ENCODE measurements around the gene PDSS1. TPM values are rescaled to one million over a fixed set of nuclear protein-coding genes. Genes with fewer than 3 reads are reported as not detected.

PDSS1 gene
- total RNA-seq, 2 experiments from 2014 or later: 16.1 to 20.7 TPM

- no peak for DNase-seq
- Mint-ChIP-seq H3K36me3 (ENCODE audit: low read depth) (peaks cover 48% of the 10 kb centered on the region), H3K4me3 (no peak overlapping the region), H3K27me3 (no peaks in the 10 kb centered on the region), H3K4me1 (peaks cover 34% of the 10 kb centered on the region), H3K27ac (no peak overlapping the region), H3K9me3 (ENCODE audit: low read depth) (no peaks in the 10 kb centered on the region)
- ATAC-seq: no peak
- intact Hi-C loops (cut with DNase I, micrococcal nuclease): loop anchor here (5.0 to 10.0 kb wide), 5 partner anchors 262 to 1978 kb away; partner anchors contain the start of genes APBB1IP (in 2 of the 2), ACBD5 (in 1 of the 2) and BAMBI (in 1 of the 2)
- ChIA-PET POLR2A (interaction anchor here (0.6 kb wide), 1 partner anchor 178 kb away, joined by 3 read pairs; no protein-coding TSS in a partner anchor), CTCF (interaction anchor here (0.9 to 1.0 kb wide), 2 partner anchors 14 to 182 kb away, joined by 3 read pairs; no protein-coding TSS in a partner anchor)
Observed at GRCh38 chr10:26699631-26700030, 2.1 kb downstream of the PDSS1 start.

GRCh38 chr10:26700884-26701630 lies 3.6 kb downstream of the PDSS1 start:
- DNase-seq (no peak), ATAC-seq (no peak)
- Mint-ChIP-seq H3K27ac (no peak overlapping the region), H3K27me3 (no peaks in the 10 kb centered on the region), H3K36me3 (ENCODE audit: low read depth) (peaks cover 57% of the 10 kb centered on the region), H3K4me1 (peaks cover 33% of the 10 kb centered on the region), H3K9me3 (ENCODE audit: low read depth) (no peaks in the 10 kb centered on the region), H3K4me3 (no peak overlapping the region)
- intact Hi-C loops (cut with DNase I, micrococcal nuclease): no loop called here
- ChIA-PET CTCF (interaction anchor here (0.7 kb wide), 1 partner anchor 81 kb away, joined by 3 read pairs; no protein-coding TSS in a partner anchor), POLR2A (interaction anchor here (0.5 kb wide), 1 partner anchor 213 kb away, joined by 3 read pairs; no protein-coding TSS in a partner anchor)

- ChIA-PET CTCF (interaction anchor here (0.6 to 1.6 kb wide), 3 partner anchors 23 to 369 kb away, joined by 3 to 8 read pairs (median 5); no protein-coding TSS in a partner anchor), POLR2A (no interaction called here)
- Mint-ChIP-seq H3K27ac (no peak overlapping the region), H3K27me3 (no peaks in the 10 kb centered on the region), H3K9me3 (ENCODE audit: low read depth) (no peaks in the 10 kb centered on the region), H3K36me3 (ENCODE audit: low read depth) (peaks cover 73% of the 10 kb centered on the region), H3K4me3 (no peak overlapping the region), H3K4me1 (peaks cover 29% of the 10 kb centered on the region)
- DNase-seq (no peak), ATAC-seq (no peak)
- intact Hi-C loops (cut with DNase I, micrococcal nuclease): no loop called here
Observed at GRCh38 chr10:26703096-26703495, 5.6 kb downstream of the PDSS1 start.

- intact Hi-C loops (cut with DNase I, micrococcal nuclease): no loop called here
- Mint-ChIP-seq H3K36me3 (ENCODE audit: low read depth) (peaks cover 76% of the 10 kb centered on the region), H3K27me3 (no peaks in the 10 kb centered on the region)
Observed at GRCh38 chr10:26703974-26704373, 6.5 kb downstream of the PDSS1 start.

GRCh38 chr10:26706206-26706605 lies 8.7 kb downstream of the PDSS1 start:
- no peaks in the 10 kb centered on the region for H3K9me3 Mint-ChIP-seq (ENCODE audit: low read depth)
- intact Hi-C loops (cut with DNase I, micrococcal nuclease): no loop called here
- POLR2A ChIA-PET: no interaction called here
- H3K27ac Mint-ChIP-seq: peak overlapping the region; percentile 45
- peaks cover 64% of the 10 kb centered on the region for H3K36me3 Mint-ChIP-seq (ENCODE audit: low read depth)
- H3K27me3 Mint-ChIP-seq: no peaks in the 10 kb centered on the region
- DNase-seq: no peak
- no peak overlapping the region for H3K4me3 Mint-ChIP-seq
- ATAC-seq: no peak
- CTCF ChIA-PET: no interaction called here
- H3K4me1 Mint-ChIP-seq: peaks cover 10% of the 10 kb centered on the region

More at GRCh38 chr10:26703974-26704373, 6.5 kb downstream of the PDSS1 start:
- Mint-ChIP-seq H3K9me3 (ENCODE audit: low read depth) (no peaks in the 10 kb centered on the region), H3K4me1 (peaks cover 26% of the 10 kb centered on the region), H3K27ac (no peak overlapping the region), H3K4me3 (no peak overlapping the region)
- ChIA-PET CTCF (no interaction called here), POLR2A (no interaction called here)
- ATAC-seq (no peak), DNase-seq (no peak)

- ChIA-PET POLR2A (interaction anchor here (1.0 kb wide), 1 partner anchor 29 kb away, joined by 3 read pairs; no protein-coding TSS in a partner anchor), CTCF (interaction anchor here (1.0 to 1.3 kb wide), 2 partner anchors 19 to 22 kb away, joined by 3 read pairs; no protein-coding TSS in a partner anchor)
- H3K4me3 Mint-ChIP-seq: no peak overlapping the region
Observed at GRCh38 chr10:26706936-26707335, 9.4 kb downstream of the PDSS1 start.

GRCh38 chr10:26711324-26711723 lies 13.8 kb downstream of the PDSS1 start:
- H3K4me1 Mint-ChIP-seq: no peaks in the 10 kb centered on the region
- H3K4me3 Mint-ChIP-seq: no peak overlapping the region
- peaks cover 48% of the 10 kb centered on the region for H3K36me3 Mint-ChIP-seq (ENCODE audit: low read depth)
- no peak overlapping the region for H3K27ac Mint-ChIP-seq
- no peaks in the 10 kb centered on the region for H3K9me3 Mint-ChIP-seq (ENCODE audit: low read depth)
- CTCF ChIA-PET: no interaction called here
- no peaks in the 10 kb centered on the region for H3K27me3 Mint-ChIP-seq
- POLR2A ChIA-PET: no interaction called here
- DNase-seq (no peak), ATAC-seq (no peak)
- intact Hi-C loops (cut with DNase I, micrococcal nuclease): no loop called here

More at GRCh38 chr10:26706936-26707335, 9.4 kb downstream of the PDSS1 start:
- intact Hi-C loops (cut with DNase I, micrococcal nuclease): no loop called here
- DNase-seq (no peak), ATAC-seq (no peak)
- H3K9me3 Mint-ChIP-seq (ENCODE audit: low read depth): no peaks in the 10 kb centered on the region
- H3K36me3 Mint-ChIP-seq (ENCODE audit: low read depth): peaks cover 62% of the 10 kb centered on the region
- H3K4me1 Mint-ChIP-seq: peaks cover 9% of the 10 kb centered on the region
- no peak overlapping the region for H3K27ac Mint-ChIP-seq
- H3K27me3 Mint-ChIP-seq: no peaks in the 10 kb centered on the region

- DNase-seq (no peak), ATAC-seq (no peak)
- intact Hi-C loops (cut with DNase I, micrococcal nuclease): no loop called here
- H3K4me1 Mint-ChIP-seq: no peaks in the 10 kb centered on the region
- H3K36me3 Mint-ChIP-seq (ENCODE audit: low read depth): peaks cover 34% of the 10 kb centered on the region
- ChIA-PET POLR2A (no interaction called here), CTCF (interaction anchor here (1.5 to 1.8 kb wide), 2 partner anchors 11 to 12 kb away, joined by 5 to 10 read pairs; no protein-coding TSS in a partner anchor)
- no peaks in the 10 kb centered on the region for H3K27me3 Mint-ChIP-seq
- H3K9me3 Mint-ChIP-seq (ENCODE audit: low read depth): no peaks in the 10 kb centered on the region
- H3K4me3 Mint-ChIP-seq: no peak overlapping the region
- H3K27ac Mint-ChIP-seq: no peak overlapping the region
Observed at GRCh38 chr10:26714415-26715136, 17.1 kb downstream of the PDSS1 start.

- H3K4me1 Mint-ChIP-seq: peaks cover 4% of the 10 kb centered on the region
- DNase-seq (no peak), ATAC-seq (no peak)
- no peak overlapping the region for H3K4me3 Mint-ChIP-seq
- intact Hi-C loops (cut with DNase I, micrococcal nuclease): no loop called here
- no peaks in the 10 kb centered on the region for H3K9me3 Mint-ChIP-seq (ENCODE audit: low read depth)
- H3K36me3 Mint-ChIP-seq (ENCODE audit: low read depth): peaks cover 33% of the 10 kb centered on the region
- ChIA-PET POLR2A (no interaction called here), CTCF (interaction anchor here (0.6 to 1.5 kb wide), 2 partner anchors 11 to 166 kb away, joined by 3 to 5 read pairs; no protein-coding TSS in a partner anchor)
- no peak overlapping the region for H3K27ac Mint-ChIP-seq
- H3K27me3 Mint-ChIP-seq: no peaks in the 10 kb centered on the region
Observed at GRCh38 chr10:26715137-26715487, 17.6 kb downstream of the PDSS1 start.

- ChIA-PET POLR2A (no interaction called here), CTCF (interaction anchor here (0.7 to 1.2 kb wide), 3 partner anchors 9 to 164 kb away, joined by 3 to 5 read pairs (median 3); no protein-coding TSS in a partner anchor)
- H3K36me3 Mint-ChIP-seq (ENCODE audit: low read depth): peaks cover 39% of the 10 kb centered on the region
- H3K4me1 Mint-ChIP-seq: peaks cover 8% of the 10 kb centered on the region
- ATAC-seq (no peak), DNase-seq (no peak)
- H3K27ac Mint-ChIP-seq: no peak overlapping the region
- H3K27me3 Mint-ChIP-seq: no peaks in the 10 kb centered on the region
- intact Hi-C loops (cut with DNase I, micrococcal nuclease): no loop called here
- H3K4me3 Mint-ChIP-seq: no peak overlapping the region
- no peaks in the 10 kb centered on the region for H3K9me3 Mint-ChIP-seq (ENCODE audit: low read depth)
Observed at GRCh38 chr10:26717476-26717875, 20.0 kb downstream of the PDSS1 start.

- peak overlapping the region; percentile 59 for H3K27ac Mint-ChIP-seq
- H3K36me3 Mint-ChIP-seq (ENCODE audit: low read depth): peaks cover 33% of the 10 kb centered on the region
- POLR2A ChIA-PET: no interaction called here
- H3K4me1 Mint-ChIP-seq: peaks cover 8% of the 10 kb centered on the region
- intact Hi-C loops (cut with DNase I, micrococcal nuclease): loop anchor here (10.0 kb wide), 2 partner anchors 387 to 643 kb away; no protein-coding TSS in a partner anchor
- ATAC-seq (peak; percentile 84), DNase-seq (peak; percentile 63)
- no peaks in the 10 kb centered on the region for H3K9me3 Mint-ChIP-seq (ENCODE audit: low read depth)
- H3K27me3 Mint-ChIP-seq: no peaks in the 10 kb centered on the region
- H3K4me3 Mint-ChIP-seq: no peak overlapping the region
- CTCF ChIA-PET: no interaction called here
Observed at GRCh38 chr10:26721561-26721960, 24.1 kb downstream of the PDSS1 start.
